ENCODE measurements around the gene MAP2K6. TPM values are rescaled to one million over a fixed set of nuclear protein-coding genes. Genes with fewer than 3 reads are reported as not detected.

MAP2K6 gene
- total RNA-seq, 1 experiment from 2014 or later, result 43.0 TPM

- TF ChIP-seq PRDM15 (CRISPR knock-in tag; IDR thresholded peaks at IDR 0.05) (no peak), ZNF219 (CRISPR knock-in tag; IDR thresholded peaks at IDR 0.05; ENCODE audit: borderline replicate concordance) (no peak), FOXP1 (CRISPR knock-in tag; IDR thresholded peaks at IDR 0.05; ENCODE audit: borderline replicate concordance) (no peak), ETV6 (CRISPR knock-in tag; IDR thresholded peaks at IDR 0.05) (no peak), GTF2I (CRISPR knock-in tag; conservative IDR thresholded peaks at IDR 0.05) (no peak), TEAD4 (CRISPR knock-in tag; IDR thresholded peaks at IDR 0.05) (no peak)
Observed at GRCh38 chr17:69428252-69428980, 13.9 kb downstream of the MAP2K6 start (continued).

GRCh38 chr17:69430488-69430887 is 16.0 kb downstream of the MAP2K6 start:
- no peaks in the 10 kb centered on the region for H3K27me3 Mint-ChIP-seq (ENCODE audit: low read depth)
- peak overlapping the region; percentile 88 for H3K27ac Mint-ChIP-seq
- peaks cover 91% of the 10 kb centered on the region for H3K4me1 Mint-ChIP-seq
- H3K36me3 Mint-ChIP-seq, result 0 out of 2 replicates have a peak, but pooled peaks cover 3% of the 10 kb centered on the region
- ATAC-seq (no peak), DNase-seq (ENCODE audit: low spot score) (no peak)
- CTCF ChIA-PET, result interaction anchor here (1.0 to 1.8 kb wide), 4 partner anchors 12 to 104 kb away, joined by 3 to 8 read pairs (median 4); partner anchors contain the start of gene ABCA5
- H3K9me3 Mint-ChIP-seq, result no peaks in the 10 kb centered on the region
- no peak overlapping the region for H3K4me3 Mint-ChIP-seq
- POLR2A ChIA-PET, result interaction anchor here (1.4 kb wide), 1 partner anchor 21 kb away, joined by 5 read pairs; no protein-coding TSS in a partner anchor
- no peak for TF ChIP-seq MYBL2 (CRISPR knock-in tag; IDR thresholded peaks at IDR 0.05)

- H3K27me3 Mint-ChIP-seq (ENCODE audit: low read depth), result no peaks in the 10 kb centered on the region
- CTCF ChIA-PET, result interaction anchor here (1.1 to 1.2 kb wide), 2 partner anchors 37 to 74 kb away, joined by 3 read pairs; no protein-coding TSS in a partner anchor
- no peaks in the 10 kb centered on the region for H3K9me3 Mint-ChIP-seq
- peaks cover 85% of the 10 kb centered on the region for H3K4me1 Mint-ChIP-seq
- 0 out of 2 replicates have a peak, but pooled peaks cover 3% of the 10 kb centered on the region for H3K36me3 Mint-ChIP-seq
- peak overlapping the region; percentile 75 for H3K27ac Mint-ChIP-seq
- peak; percentile 59 for TF ChIP-seq USF2 (CRISPR knock-in tag; IDR thresholded peaks at IDR 0.05)
- TF ChIP-seq ZNF281 (CRISPR knock-in tag; IDR thresholded peaks at IDR 0.05), result no peak
- peak; percentile 67 for ATAC-seq
- no peak overlapping the region for H3K4me3 Mint-ChIP-seq
- POLR2A ChIA-PET, result no interaction called here
- DNase-seq (ENCODE audit: low spot score), result no peak
Observed at GRCh38 chr17:69431835-69432234, 17.3 kb downstream of the MAP2K6 start.

- ChIA-PET CTCF (interaction anchor here (1.2 kb wide), 1 partner anchor 38 kb away, joined by 3 read pairs; no protein-coding TSS in a partner anchor), POLR2A (no interaction called here)
- TF ChIP-seq CDX4 (CRISPR knock-in tag; IDR thresholded peaks at IDR 0.05; ENCODE audit: borderline replicate concordance) (no peak), SMAD3 (CRISPR knock-in tag; IDR thresholded peaks at IDR 0.05; ENCODE audit: borderline replicate concordance) (no peak), OVOL2 (CRISPR knock-in tag; IDR thresholded peaks at IDR 0.05; ENCODE audit: borderline replicate concordance) (no peak), MAX (CRISPR knock-in tag; IDR thresholded peaks at IDR 0.05) (no peak), FOXK1 (CRISPR knock-in tag; IDR thresholded peaks at IDR 0.05) (no peak)
- Mint-ChIP-seq H3K27ac (no peak overlapping the region), H3K9me3 (no peaks in the 10 kb centered on the region), H3K4me3 (no peak overlapping the region), H3K4me1 (peaks cover 78% of the 10 kb centered on the region), H3K36me3 (0 out of 2 replicates have a peak, but pooled peaks cover 3% of the 10 kb centered on the region), H3K27me3 (ENCODE audit: low read depth) (no peaks in the 10 kb centered on the region)
- ATAC-seq, result no peak
- DNase-seq (ENCODE audit: low spot score), result no peak
Observed at GRCh38 chr17:69433093-69433492, 18.6 kb downstream of the MAP2K6 start.
